Endothelial cell (in vitro differentiated cells): ENCODE data around the gene MT1B. TPM values are rescaled to one million over a fixed set of nuclear protein-coding genes. Genes with fewer than 3 reads are reported as not detected.

Experiments
- DNase-seq: peaks from one replicate; pipeline ENCODE4 v3.0.0; 2021; ENCODE audit warnings: low spot score
- H3K27ac Mint-ChIP-seq: one replicate; pipeline ENCODE4 v1.8.0; 2021; ENCODE audit warnings: mixed read lengths, inconsistent platforms; ENCODE audit not compliant: unreplicated experiment
- H3K27me3 Mint-ChIP-seq: one replicate; pipeline ENCODE4 v1.8.0; 2021; ENCODE audit warnings: mild to moderate bottlenecking, moderate library complexity, mixed read lengths, inconsistent platforms; ENCODE audit not compliant: unreplicated experiment
- H3K36me3 Mint-ChIP-seq: one replicate; pipeline ENCODE4 v1.8.0; 2021; ENCODE audit warnings: mild to moderate bottlenecking, low read depth, mixed read lengths, inconsistent platforms; ENCODE audit not compliant: unreplicated experiment
- H3K4me1 Mint-ChIP-seq: one replicate; pipeline ENCODE4 v1.8.0; 2021; ENCODE audit warnings: mild to moderate bottlenecking, mixed read lengths, inconsistent platforms; ENCODE audit not compliant: unreplicated experiment
- H3K4me3 Mint-ChIP-seq: one replicate; pipeline ENCODE4 v1.8.0; 2021; ENCODE audit warnings: mild to moderate bottlenecking, mixed read lengths, inconsistent platforms; ENCODE audit not compliant: unreplicated experiment
- H3K9me3 Mint-ChIP-seq: one replicate; pipeline ENCODE4 v1.8.0; 2021; ENCODE audit warnings: mixed read lengths, inconsistent platforms; ENCODE audit not compliant: unreplicated experiment
- total RNA-seq: library from RNA; stranded (reverse); fragmentation: NEBNext Ultra II Directional; extraction: Animal tissue kit (Norgen Biotek cat#: 25700); gene quantifications from one replicate; pipeline ENCODE4 v1.2.1, GENCODE V29; 2021; ENCODE audit not compliant: unreplicated experiment
- TF ChIP-seq, protein P1 (sequence below): fragments of 200-600 bp; sonication (generic); IDR thresholded peaks from one replicate; pipeline ENCODE4 v1.5.0; 2021; ENCODE audit warnings: antibody characterized with exemption; ENCODE audit not compliant: unreplicated experiment

The MT1B gene
- total RNA-seq, 1 donor from 2014 or later: not detected

DNA sequence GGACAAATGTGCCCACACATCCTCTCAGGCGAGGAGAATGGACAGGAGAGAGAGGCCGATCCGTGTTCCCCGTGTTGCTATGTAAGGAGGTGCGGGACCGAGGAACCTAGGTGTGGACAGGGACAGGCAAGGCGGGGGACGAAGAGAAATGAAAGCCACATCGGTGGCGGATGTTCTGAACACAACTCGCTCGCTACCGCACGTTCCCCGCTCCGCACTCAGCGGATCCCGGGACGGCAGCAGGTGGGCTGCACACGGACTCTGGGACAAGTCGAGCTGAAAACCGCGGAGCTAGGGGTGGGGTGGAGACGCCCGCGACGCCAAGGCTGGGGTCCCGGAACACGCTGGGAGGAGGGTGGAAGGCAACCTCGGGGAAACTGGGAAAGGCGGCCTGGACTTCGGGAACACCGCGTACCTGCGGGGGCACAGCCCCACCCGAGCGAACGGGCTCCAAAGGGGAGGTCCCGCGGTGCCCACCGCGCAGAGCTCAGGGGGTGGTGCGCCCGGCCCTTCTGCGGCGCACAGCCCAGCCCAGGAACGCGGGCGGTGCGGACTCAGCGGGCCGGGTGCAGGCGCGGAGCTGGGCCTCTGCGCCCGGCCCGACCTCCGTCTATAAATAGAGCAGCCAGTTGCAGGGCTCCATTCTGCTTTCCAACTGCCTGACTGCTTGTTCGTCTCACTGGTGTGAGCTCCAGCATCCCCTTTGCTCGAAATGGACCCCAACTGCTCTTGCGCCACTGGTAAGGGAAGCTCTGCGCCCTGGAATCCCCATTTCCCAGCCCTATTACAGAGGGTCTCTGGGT lies 26.3 kb upstream of the MT1B start, which contains the start of gene MT1E:
Gene MT1E (plus strand): TSS at position 642 of the 803 bp plus-strand sequence. CDS start 71 bp downstream, at position 713.
- no peak within 1 kb of the TSS for H3K27ac Mint-ChIP-seq
- no peaks in the 10 kb centered on the region for H3K9me3 Mint-ChIP-seq
- TF ChIP-seq, protein P1, sequence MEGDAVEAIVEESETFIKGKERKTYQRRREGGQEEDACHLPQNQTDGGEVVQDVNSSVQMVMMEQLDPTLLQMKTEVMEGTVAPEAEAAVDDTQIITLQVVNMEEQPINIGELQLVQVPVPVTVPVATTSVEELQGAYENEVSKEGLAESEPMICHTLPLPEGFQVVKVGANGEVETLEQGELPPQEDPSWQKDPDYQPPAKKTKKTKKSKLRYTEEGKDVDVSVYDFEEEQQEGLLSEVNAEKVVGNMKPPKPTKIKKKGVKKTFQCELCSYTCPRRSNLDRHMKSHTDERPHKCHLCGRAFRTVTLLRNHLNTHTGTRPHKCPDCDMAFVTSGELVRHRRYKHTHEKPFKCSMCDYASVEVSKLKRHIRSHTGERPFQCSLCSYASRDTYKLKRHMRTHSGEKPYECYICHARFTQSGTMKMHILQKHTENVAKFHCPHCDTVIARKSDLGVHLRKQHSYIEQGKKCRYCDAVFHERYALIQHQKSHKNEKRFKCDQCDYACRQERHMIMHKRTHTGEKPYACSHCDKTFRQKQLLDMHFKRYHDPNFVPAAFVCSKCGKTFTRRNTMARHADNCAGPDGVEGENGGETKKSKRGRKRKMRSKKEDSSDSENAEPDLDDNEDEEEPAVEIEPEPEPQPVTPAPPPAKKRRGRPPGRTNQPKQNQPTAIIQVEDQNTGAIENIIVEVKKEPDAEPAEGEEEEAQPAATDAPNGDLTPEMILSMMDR: no peak
- DNase-seq: no peak
- H3K36me3 Mint-ChIP-seq: no peaks in the 10 kb centered on the region
- H3K27me3 Mint-ChIP-seq: peaks cover 20% of the 10 kb centered on the region
- H3K4me3 Mint-ChIP-seq: peak within 1 kb of the TSS; percentile 73
- peaks cover 5% of the 10 kb centered on the region for H3K4me1 Mint-ChIP-seq

DNA sequence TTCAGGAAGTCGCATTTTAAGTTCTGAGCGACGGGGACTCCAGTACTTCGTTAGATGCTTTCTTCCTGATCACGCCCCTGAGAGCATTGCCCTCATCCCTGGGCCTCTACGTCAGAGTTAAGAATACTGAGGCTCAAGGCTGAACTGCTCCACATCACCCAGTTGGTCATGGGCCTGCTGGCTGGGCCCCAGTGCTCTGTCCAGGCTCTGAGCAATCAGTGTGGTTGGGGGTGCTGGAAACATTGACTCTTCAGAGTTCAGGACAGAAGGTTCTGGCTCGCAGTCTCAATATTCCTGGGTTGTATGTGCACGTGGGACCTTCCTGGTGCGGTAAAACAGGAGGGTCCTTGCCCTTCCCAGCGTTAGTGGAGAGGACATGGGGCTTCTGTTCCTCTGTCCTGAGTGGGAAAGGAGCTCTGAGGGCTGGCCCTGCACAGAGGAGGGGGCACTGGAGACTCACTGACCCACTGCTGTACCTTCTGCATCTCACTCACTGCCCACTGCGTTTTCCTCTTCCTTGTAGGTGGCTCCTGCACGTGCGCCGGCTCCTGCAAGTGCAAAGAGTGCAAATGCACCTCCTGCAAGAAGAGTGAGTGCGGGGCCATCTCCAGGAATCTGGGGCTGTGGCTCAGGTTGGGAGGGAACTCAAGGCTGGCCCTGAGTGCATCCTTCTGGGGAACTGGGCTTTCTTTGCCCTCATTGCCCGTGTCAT lies 25.6 kb upstream of the MT1B start:
- TF ChIP-seq, protein P1: no peak
- Mint-ChIP-seq H3K4me3 (peak overlapping the region; percentile 53), H3K27me3 (peaks cover 24% of the 10 kb centered on the region), H3K4me1 (peaks cover 5% of the 10 kb centered on the region), H3K9me3 (no peaks in the 10 kb centered on the region), H3K36me3 (no peaks in the 10 kb centered on the region), H3K27ac (no peak overlapping the region)
- DNase-seq: no peak

DNA sequence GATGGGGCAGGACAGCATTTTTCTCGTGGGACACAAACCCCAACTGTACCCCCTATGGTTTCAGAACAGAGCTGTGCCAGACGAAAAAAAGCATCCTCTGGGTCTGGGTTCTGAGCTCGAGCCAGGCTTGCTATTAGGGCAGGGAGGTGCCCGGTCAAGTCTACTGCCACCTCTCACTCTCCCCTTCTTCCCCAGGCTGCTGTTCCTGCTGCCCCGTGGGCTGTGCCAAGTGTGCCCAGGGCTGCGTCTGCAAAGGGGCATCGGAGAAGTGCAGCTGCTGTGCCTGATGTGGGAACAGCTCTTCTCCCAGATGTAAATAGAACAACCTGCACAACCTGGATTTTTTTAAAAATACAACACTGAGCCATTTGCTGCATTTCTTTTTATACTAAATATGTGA lies 25.0 kb upstream of the MT1B start:
- H3K27ac Mint-ChIP-seq: no peak overlapping the region
- peaks cover 5% of the 10 kb centered on the region for H3K4me1 Mint-ChIP-seq
- peaks cover 27% of the 10 kb centered on the region for H3K27me3 Mint-ChIP-seq
- TF ChIP-seq, protein P1: no peak
- no peaks in the 10 kb centered on the region for H3K9me3 Mint-ChIP-seq
- H3K4me3 Mint-ChIP-seq: no peak overlapping the region
- no peak for DNase-seq
- no peaks in the 10 kb centered on the region for H3K36me3 Mint-ChIP-seq

DNA sequence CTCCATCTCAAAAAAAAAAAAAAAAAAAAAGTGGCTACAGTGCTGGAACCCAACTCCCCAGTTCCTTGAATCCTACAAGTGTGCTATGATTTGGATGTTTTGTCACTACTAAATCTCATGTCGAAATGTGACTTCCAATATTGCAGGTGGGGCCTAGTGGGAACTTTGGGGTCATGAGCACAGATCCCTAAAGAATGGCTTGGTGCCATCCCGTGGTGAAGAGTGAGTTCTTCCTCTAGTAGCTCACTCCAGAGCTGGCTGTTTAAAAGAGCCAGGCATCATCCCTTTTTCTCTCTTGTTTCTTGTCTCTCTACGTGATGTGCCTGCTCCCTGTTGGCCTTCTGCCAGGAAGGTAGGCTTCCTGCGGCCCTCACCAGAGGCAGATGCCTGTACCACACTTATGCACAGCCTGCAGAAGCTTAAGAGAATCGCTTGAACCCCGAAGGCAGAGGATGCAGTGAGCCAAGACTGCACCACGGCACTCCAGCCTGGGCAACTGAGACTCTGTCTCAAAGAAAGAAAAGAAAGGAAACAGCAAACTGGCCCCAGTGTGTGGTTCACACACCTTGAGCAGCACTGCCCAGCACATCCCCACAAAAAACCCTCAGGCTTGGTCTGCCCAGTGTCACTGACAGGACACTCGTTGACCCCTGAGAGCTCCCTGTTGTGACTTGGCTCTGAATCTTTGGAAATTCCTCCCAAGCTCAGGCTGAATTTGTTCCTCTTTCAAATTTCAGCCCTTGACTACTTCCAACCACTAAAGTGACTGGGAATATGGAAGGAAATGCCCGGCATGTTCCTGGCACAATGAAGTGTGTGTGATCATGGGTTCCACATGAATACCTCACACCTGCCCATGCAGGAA lies 23.0 kb upstream of the MT1B start:
- Mint-ChIP-seq H3K9me3 (no peaks in the 10 kb centered on the region), H3K36me3 (no peaks in the 10 kb centered on the region), H3K27me3 (peaks cover 27% of the 10 kb centered on the region), H3K4me3 (no peak overlapping the region), H3K27ac (no peak overlapping the region), H3K4me1 (peaks cover 9% of the 10 kb centered on the region)
- no peak for DNase-seq
- TF ChIP-seq, protein P1: no peak
